LNCaP clone FGC (cell line): ENCODE data around the gene DCP1A.

Source experiments
- DNase-seq: peaks from one replicate; pipeline ENCODE4 v3.0.0-alpha.2; 2011; ENCODE audit warnings: low read depth
- H3K4me3 ChIP-seq: 2 replicates; pipeline ENCODE4 v1.5.1; 2011; ENCODE audit warnings: mild to moderate bottlenecking, low read depth, low read length, control low read depth
- TF ChIP-seq, protein P1 (sequence below): IDR thresholded peaks from 2 replicates; pipeline ENCODE4 v1.5.1; 2012; ENCODE audit warnings: mild to moderate bottlenecking; ENCODE audit not compliant: control insufficient read depth, insufficient read depth; ENCODE audit errors: extremely low read depth

Gene DCP1A

DNA sequence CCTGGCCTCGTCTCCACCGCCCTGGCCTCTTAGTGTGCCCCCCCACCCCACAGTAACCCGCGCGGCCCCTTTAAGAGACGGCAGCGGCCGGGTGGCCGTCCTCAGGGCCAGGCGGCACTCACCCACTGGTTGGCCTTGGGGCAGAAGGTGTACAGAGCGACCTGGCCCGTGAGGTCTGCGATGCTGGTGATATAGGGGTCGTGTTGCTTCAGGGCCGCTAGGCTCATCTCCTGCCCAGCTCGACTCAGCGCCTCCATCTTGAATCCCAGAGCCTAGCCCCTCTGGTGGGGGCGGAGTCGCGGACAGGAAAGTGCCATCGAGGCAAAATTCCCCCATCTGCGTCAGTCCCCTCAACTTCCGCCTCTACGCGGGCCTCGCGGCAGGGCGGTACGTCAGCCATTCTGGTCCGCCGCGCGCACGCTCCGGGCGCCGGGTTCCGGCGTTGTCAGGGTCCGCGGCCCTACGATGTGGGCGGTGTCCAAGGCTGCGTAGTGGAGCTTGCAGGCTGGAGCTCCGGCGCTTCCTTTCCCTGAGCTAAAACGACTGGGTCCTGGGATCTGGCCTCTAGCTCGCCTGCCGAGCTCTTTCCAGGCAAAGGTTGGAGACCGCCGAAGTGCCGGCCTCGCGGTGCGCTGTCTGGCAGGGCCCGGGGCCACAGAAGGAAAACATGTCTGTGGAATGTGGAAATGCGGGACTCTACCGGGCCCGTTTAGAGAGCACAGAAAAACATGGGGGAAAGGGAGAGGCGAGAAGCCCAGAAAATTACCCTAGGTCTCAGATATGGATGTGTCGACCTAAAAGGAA lies at the start of gene DCP1A:
TSS of gene DCP1A (minus strand) at position 283 of the 804 bp plus-strand sequence. CDS start at position 257, 26 bp downstream.
- DNase-seq: peak; percentile 90
- H3K4me3 ChIP-seq: peak within 1 kb of the TSS; percentile 87
- TF ChIP-seq, protein P1, sequence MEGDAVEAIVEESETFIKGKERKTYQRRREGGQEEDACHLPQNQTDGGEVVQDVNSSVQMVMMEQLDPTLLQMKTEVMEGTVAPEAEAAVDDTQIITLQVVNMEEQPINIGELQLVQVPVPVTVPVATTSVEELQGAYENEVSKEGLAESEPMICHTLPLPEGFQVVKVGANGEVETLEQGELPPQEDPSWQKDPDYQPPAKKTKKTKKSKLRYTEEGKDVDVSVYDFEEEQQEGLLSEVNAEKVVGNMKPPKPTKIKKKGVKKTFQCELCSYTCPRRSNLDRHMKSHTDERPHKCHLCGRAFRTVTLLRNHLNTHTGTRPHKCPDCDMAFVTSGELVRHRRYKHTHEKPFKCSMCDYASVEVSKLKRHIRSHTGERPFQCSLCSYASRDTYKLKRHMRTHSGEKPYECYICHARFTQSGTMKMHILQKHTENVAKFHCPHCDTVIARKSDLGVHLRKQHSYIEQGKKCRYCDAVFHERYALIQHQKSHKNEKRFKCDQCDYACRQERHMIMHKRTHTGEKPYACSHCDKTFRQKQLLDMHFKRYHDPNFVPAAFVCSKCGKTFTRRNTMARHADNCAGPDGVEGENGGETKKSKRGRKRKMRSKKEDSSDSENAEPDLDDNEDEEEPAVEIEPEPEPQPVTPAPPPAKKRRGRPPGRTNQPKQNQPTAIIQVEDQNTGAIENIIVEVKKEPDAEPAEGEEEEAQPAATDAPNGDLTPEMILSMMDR: no peak

GRCh38 chr3:53384465-53385423 lies 37.4 kb upstream of the DCP1A start:
- TF ChIP-seq, protein P1: no peak
- no peak for DNase-seq
- no peak overlapping the region for H3K4me3 ChIP-seq

DNA sequence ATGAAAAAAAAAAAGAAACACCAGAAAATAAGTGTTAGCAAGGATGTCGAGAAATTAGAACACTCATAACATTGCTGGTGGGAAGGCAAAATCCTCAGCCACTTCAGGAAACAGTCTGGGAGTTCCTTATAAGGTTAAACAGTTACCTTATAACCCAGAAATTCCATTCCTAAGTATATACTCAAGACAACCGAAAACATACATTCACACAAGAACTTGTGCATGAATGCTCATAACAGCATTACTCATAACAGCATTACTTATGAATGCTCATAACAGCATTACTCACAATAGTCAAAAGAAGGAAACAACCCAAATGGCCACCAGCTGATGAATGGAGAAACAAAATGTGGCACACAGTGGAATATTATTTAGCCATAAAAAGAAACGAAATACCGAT lies 34.8 kb upstream of the DCP1A start:
- TF ChIP-seq, protein P1: no peak
- H3K4me3 ChIP-seq: no peak overlapping the region
- DNase-seq: no peak

- H3K4me3 ChIP-seq: no peak overlapping the region
- DNase-seq: no peak
- TF ChIP-seq, protein P1: no peak
Measured at GRCh38 chr3:53380306-53380705, 33.0 kb upstream of the DCP1A start.

DNA sequence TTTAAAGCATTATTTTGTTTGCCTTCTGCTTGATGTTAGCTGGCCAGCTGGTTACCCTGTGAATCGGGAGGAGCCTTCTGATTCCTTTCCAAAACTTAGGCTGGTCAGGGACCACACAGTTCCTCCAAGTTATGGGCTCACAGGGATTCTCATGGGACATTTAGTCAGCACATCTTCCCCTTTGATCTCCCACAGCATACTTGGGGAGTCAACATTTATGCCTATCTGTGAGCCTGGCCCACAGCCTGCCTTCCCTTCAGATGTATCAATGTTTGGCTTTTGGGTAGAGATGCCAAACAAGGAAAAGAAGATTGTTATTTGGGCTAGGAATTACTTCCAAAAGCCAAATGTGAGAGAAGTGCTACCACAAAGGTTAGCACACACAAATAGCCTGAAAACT lies 32.6 kb upstream of the DCP1A start:
- H3K4me3 ChIP-seq: no peak overlapping the region
- TF ChIP-seq, protein P1: no peak
- no peak for DNase-seq

- TF ChIP-seq, protein P1: no peak
- no peak for DNase-seq
- H3K4me3 ChIP-seq: no peak overlapping the region
Measured at GRCh38 chr3:53377794-53378193, 30.5 kb upstream of the DCP1A start.
